Osteocyte (in vitro differentiated cells): ENCODE measurements around the gene SRD5A1. TPM values are rescaled to one million over a fixed set of nuclear protein-coding genes. Genes with fewer than 3 reads are reported as not detected.

Source experiments
- DNase-seq: peaks from one replicate; pipeline ENCODE4 v3.0.0; 2021; ENCODE audit warnings: mixed read lengths; ENCODE audit not compliant: unreplicated experiment; ENCODE audit errors: extremely low spot score
- H3K27ac Mint-ChIP-seq: one replicate; pipeline ENCODE4 v1.8.0; 2021; ENCODE audit warnings: mild to moderate bottlenecking, mixed read lengths; ENCODE audit not compliant: unreplicated experiment
- H3K27me3 Mint-ChIP-seq: one replicate; pipeline ENCODE4 v1.8.0; 2021; ENCODE audit warnings: mixed read lengths; ENCODE audit not compliant: unreplicated experiment
- H3K36me3 Mint-ChIP-seq: one replicate; pipeline ENCODE4 v1.8.0; 2021; ENCODE audit warnings: mixed read lengths; ENCODE audit not compliant: unreplicated experiment
- H3K4me1 Mint-ChIP-seq: one replicate; pipeline ENCODE4 v1.8.0; 2021; ENCODE audit warnings: mixed read lengths; ENCODE audit not compliant: unreplicated experiment
- H3K4me3 Mint-ChIP-seq: one replicate; pipeline ENCODE4 v1.8.0; 2021; ENCODE audit warnings: mild to moderate bottlenecking, moderate library complexity, mixed read lengths; ENCODE audit not compliant: unreplicated experiment
- H3K9me3 Mint-ChIP-seq: one replicate; pipeline ENCODE4 v1.8.0; 2021; ENCODE audit warnings: mixed read lengths; ENCODE audit not compliant: unreplicated experiment
- CTCF ChIP-seq: fragments of 200-600 bp; sonication (generic); IDR thresholded peaks from 2 replicates; pipeline ENCODE4 v1.5.0; 2021; ENCODE audit warnings: antibody characterized with exemption, mild to moderate bottlenecking, moderate library complexity
- total RNA-seq: library from RNA; stranded (reverse); gene quantifications from 2 replicates; pipeline ENCODE4 v1.2.1, GENCODE V29; 2021

Gene SRD5A1
- total RNA-seq, 1 donor from 2014 or later, result 25.0 TPM

- peak; percentile 88 for DNase-seq
- Mint-ChIP-seq H3K36me3 (peaks cover 9% of the 10 kb centered on the region), H3K4me1 (peaks cover 25% of the 10 kb centered on the region), H3K27ac (peak overlapping the region; percentile 72), H3K4me3 (peak overlapping the region; percentile 96), H3K27me3 (no peaks in the 10 kb centered on the region), H3K9me3 (no peaks in the 10 kb centered on the region)
- TF ChIP-seq CTCF, result peak; percentile 11
These were observed 417 bp downstream of the SRD5A1 start for GRCh38 chr5:6633469-6634245.

GRCh38 chr5:6634306-6634705, 1.1 kb downstream of the SRD5A1 start:
- H3K27ac Mint-ChIP-seq, result peak overlapping the region; percentile 72
- peaks cover 25% of the 10 kb centered on the region for H3K4me1 Mint-ChIP-seq
- H3K27me3 Mint-ChIP-seq, result no peaks in the 10 kb centered on the region

DNA sequence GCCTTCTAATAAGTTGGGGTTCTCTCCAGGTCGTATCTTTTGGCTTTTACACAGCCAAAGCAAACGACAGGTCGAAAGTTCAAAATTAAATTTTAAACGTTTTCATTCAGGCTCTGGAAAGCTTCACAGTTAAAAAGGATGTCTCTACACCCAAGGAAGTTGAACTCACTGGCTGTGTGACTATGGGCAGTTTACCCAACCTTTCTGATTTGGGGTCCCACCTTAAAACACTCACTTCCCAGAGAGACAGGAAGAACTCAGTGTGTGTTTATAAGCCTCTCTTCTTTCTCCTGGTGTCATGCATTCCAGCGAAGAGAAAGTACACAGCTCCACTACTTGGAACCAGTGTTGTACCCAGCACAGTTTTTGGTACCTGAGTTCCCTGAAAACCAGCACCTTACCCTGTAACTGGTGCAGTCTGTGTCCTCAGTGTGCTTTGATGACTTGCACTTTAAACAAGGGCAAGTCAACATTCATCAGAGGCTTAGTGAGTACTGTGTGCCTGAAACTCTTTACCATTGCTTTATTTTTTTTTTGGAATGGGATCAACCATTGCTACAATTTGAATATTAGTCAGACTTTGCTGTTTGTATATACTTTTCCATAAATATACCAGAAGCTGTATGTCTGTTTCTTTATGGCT, 1.7 kb downstream of the SRD5A1 start:
- no peak overlapping the region for H3K27ac Mint-ChIP-seq
- H3K27me3 Mint-ChIP-seq, result no peaks in the 10 kb centered on the region

More at GRCh38 chr5:6634306-6634705, 1.1 kb downstream of the SRD5A1 start:
- no peak for TF ChIP-seq CTCF
- DNase-seq, result no peak
- H3K4me3 Mint-ChIP-seq, result peak overlapping the region; percentile 96
- H3K9me3 Mint-ChIP-seq, result no peaks in the 10 kb centered on the region
- H3K36me3 Mint-ChIP-seq, result peaks cover 9% of the 10 kb centered on the region

GRCh38 chr5:6636293-6636692, 3.1 kb downstream of the SRD5A1 start:
- Mint-ChIP-seq H3K27ac (no peak overlapping the region), H3K4me1 (peaks cover 19% of the 10 kb centered on the region), H3K27me3 (no peaks in the 10 kb centered on the region), H3K9me3 (no peaks in the 10 kb centered on the region), H3K36me3 (peaks cover under 1% of the 10 kb centered on the region), H3K4me3 (no peak overlapping the region)
- DNase-seq, result no peak
- TF ChIP-seq CTCF, result no peak

More for the DNA sequence above, 1.7 kb downstream of the SRD5A1 start:
- Mint-ChIP-seq H3K4me1 (peaks cover 25% of the 10 kb centered on the region), H3K9me3 (no peaks in the 10 kb centered on the region), H3K4me3 (peak overlapping the region; percentile 69), H3K36me3 (peaks cover 6% of the 10 kb centered on the region)
- TF ChIP-seq CTCF, result no peak
- no peak for DNase-seq

DNA sequence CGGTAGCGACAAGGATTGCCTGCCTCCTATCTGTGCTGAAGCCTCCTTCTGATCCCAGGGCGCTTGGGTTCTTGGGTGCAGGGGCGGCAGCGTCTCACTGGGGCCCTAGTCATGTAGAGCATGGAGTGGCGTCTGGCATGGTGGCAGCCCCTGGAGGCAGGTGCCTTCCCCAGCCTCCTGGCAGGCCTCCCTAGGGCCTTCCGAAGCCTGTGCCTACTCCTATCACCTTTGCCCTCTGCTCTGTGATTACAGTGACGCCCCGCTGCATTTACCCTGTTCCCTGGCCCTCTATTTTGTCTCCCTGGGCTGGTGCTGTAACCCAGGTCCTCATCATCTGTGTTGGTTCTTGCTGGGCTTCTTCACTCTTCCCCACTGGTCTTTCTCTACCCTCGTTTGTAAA, 3.8 kb downstream of the SRD5A1 start:
- TF ChIP-seq CTCF, result no peak
- no peak overlapping the region for H3K4me3 Mint-ChIP-seq
- DNase-seq, result no peak
- no peak overlapping the region for H3K27ac Mint-ChIP-seq
- H3K36me3 Mint-ChIP-seq, result no peaks in the 10 kb centered on the region
- no peaks in the 10 kb centered on the region for H3K9me3 Mint-ChIP-seq
- H3K4me1 Mint-ChIP-seq, result peaks cover 12% of the 10 kb centered on the region
- H3K27me3 Mint-ChIP-seq, result no peaks in the 10 kb centered on the region
